Right lobe of liver (tissue), 4 donors: ENCODE results near the gene COA1.

Experiments used
- CTCF ChIP-seq, 4 donors: fragments of 200-600 bp in 3 of 4; fragments of 450-650 bp in 1 of 4; IDR thresholded peaks; one replicate each; pipeline versions ENCODE4 v1.5.1 to v1.8.0; 2016 to 2022; ENCODE audit warnings: antibody characterized with exemption in 4 of 4, mild to moderate bottlenecking in 2 of 4
- POLR2A ChIP-seq: fragments of 450-650 bp; IDR thresholded peaks from one replicate; pipeline ENCODE4 v1.6.1; 2017; ENCODE audit warnings: antibody characterized with exemption, mild to moderate bottlenecking
- donor health status: DM: no; HTN: no; CAD: no.
- donor health status: DM: no; HTN: no; CAD: no.
- donor health status: DM: no; HTN: yes; CAD: no.

DNA sequence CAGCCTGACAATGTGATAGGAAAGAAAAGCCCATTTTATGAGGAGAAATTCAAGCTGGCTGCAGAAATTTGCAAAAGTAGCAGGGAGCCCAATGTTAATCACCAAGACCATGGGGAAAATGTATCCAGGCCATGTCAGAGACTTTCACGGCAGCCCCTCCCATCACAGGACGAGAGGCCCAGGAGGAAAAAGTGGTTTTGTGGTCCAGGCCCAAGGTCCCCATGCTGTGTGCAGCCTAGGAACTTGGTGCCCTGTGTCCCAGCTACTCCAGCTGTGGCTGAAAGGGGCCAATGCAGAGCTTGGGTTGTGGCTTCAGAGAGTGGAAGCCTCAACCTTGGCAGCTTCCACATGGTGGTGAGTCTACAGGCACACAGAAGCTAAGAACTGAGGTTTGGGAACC is 12.7 kb downstream of the COA1 start:
- TF ChIP-seq POLR2A (no peak), CTCF (IDR thresholded peaks at IDR 0.05) (no peak)
